NCI-H345 treated with DMSO at 0.1 percent for 48 hours (cell line): ENCODE data around the gene NOTCH1.
A peak's percentile ranks its signal among the peaks of the same experiment; 100 is the strongest.
"Not testable (repeated sequence)": the region's sequence is repeated elsewhere in the genome, so short reads cannot be mapped to it uniquely, and the experiment has no call there.

Experiments used
- DNase-seq: peaks from one replicate; lab custom pipeline; 2025; ENCODE audit not compliant: unreplicated experiment; lab: John Stamatoyannopoulos, UW

NOTCH1 gene

DNA sequence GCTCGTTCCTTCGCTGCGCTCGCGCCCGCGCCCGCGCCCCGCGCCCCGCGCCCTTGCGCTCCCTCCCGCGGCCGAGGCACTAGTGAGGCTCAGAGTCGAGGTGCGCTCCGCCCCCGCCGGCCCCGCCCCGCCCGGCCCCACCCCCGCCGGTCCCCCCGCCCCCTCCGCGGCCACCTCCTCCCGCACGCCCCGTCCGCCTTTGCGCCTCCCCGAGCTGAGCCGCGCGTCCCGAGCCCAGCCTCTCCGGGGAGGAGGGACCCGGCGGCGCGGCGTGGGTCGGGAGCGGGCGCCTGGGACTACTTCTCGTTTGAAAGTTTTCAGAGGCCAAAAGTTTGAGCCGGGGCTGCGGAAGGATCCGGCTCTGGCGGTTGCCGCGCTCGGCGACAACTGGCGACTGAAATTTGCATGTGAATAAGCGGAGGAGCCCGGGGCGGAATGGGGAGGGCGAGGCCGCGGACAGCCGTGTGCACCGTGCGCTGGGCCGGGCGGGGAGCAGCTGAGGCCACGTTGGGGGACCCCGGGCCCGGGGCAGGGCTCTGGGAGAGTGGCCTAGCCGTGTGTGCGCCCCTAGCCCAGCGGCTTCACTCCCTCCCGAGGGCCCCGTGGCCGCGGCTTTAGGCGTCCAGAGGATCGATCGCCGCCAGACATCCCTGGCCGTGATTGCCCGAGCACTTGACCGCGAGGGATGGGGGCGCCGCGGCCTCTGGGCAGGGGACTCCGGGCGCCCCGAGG, at the start of gene NOTCH1:
TSS of gene NOTCH1 (minus strand) at position 84 of the 732 bp plus-strand sequence. CDS start 262 bp downstream, outside the sequence.
- DNase-seq = peak; percentile 20

DNA sequence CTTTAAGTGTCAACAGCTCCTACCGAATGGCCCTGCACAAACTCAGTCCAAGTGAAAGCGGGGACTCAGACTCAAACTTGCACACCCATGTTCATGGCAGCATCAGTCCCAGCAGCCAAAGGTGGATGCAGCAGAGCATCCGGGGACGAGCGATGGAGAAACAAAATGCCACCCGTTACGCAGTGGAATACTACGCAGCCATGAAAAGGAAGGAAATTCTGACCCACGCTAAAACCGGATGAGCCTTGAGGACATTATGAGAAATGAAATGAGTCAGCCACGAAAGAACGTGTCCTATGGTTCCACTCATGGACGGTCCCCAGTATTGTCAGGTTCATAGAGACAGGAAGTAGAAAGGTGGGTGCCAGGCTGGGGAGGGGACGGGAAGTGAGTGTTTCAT, 48.6 kb upstream of the NOTCH1 start:
- no peak for DNase-seq

DNA sequence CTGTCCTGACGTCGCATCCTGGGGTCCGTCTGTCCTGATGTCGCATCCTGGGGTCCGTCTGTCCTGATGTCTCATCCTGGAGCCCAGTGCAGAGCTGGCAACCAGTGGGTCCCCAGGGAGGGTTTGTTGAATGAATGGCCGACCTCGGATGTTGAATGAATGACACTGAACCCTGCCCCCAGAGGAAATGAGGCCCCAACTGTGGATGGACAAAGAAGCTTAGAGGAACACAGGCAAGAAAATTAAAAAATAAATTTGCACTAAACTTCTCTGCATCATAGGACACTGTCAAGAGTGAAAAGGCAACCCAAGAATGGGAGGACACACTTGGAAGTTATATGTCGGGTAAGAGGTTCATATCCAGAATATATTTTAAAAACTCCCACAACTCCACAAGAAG, 47.7 kb upstream of the NOTCH1 start:
- no peak for DNase-seq

DNA sequence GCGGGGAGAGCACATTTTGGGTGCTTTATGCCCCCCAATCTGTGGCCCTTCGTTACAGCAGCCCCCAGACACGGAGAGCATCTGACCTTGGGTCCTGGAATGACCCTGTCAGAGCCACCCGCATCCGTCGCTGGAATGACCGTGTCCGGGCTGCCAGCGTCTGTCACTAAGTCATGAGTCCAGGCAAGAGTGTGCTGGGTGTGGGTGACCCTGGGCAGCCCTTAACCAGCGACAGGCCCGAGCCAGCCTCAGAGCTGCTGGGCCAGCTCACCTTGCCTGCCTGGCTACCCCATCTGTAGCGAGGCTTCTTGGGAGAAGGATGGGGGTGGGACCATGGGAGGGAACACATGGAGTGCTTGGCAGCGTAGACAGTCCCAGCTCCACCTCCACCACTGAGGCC, 46.8 kb upstream of the NOTCH1 start:
- no peak for DNase-seq

DNA sequence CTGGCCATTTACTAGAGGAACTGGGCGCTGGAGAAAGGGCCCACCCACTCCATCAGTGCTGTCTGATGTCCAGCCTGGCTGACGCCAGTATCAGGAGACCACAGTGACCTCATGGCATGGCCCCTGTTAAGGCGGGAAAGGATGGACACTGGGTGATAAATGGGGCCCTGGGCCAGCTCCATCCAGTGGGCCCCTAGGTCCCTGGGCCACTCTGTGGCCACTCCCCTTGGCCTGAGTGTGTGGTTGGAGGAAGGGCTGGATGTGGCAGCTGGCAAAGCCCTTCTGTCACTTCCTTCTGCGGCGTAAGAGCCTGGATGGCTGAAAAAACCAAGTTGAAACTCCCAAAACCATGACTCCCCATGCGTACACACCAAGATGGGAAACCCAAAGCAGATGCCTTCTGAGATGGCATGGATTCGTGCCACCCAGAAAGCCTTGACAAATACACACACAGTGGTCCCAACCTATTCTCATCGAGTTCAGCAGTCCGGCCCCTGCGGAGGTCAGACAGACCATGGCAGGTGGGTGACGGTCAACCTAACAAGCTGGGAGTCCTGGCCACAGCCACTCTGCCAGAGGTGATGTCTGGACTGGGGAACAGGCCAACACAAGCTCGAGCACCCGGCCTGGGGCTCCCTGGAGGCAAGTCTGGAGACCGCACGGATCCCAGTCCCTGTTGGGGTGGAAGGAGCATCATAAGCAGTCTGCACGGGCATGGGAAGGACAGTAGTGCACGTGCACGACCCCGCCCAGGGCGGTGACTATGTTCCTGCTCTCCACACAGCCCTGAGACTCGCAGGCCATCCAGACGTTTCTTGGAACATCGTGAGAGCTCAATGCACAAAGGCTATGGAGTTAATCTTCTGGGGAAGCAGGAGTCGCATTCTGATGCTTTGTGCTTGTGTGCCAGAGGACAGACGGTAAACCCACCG, 45.2 kb upstream of the NOTCH1 start:
- no peak for DNase-seq

DNA sequence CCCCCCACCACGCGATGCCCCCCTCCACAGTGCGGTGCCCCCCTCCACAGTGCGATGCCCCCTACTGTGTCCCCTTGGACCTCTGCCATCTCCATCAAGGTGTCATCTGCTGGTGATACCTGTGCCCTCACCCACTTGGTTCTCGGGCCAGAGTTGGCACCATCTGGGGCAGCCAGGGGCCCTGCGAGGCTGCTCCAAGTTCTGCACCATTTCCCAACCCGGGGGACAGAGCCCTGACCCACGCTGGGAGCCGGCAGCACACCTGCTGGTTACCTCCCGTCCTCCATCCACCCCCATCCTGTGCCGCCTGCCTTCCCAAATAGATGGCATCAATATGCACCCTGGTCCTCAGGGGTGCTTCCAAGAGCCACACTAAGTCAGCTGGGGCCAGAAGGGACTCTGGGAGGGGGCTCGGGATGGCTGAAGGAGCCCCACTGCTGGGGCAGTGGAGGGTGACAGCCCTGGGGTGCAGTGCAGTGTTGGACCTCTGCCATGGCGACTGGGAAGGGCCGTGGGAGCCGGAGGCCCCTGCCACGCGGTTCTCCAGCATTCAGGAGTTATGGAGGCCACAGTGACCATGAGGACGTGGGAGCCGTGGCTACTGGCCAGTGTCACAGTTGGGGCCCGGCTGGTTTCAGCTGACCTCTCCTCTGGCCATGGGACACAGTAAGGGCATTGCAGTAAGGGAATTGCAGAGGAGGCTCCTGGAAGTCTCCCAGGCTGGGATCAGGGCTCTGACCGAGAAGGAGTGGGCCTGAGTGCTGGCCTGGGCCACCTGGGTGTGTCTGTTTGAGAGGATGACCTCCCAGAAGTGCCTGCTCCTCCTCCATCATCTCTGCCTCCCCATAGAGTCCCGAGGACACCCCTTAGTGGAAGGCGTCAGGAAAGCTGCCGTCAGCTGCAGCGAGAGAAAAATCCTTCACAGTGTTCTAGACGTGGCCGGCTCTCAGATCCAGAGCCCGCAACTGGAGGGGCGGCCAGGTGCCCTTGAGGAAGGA, 44.2 kb upstream of the NOTCH1 start:
- no peak for DNase-seq

DNA sequence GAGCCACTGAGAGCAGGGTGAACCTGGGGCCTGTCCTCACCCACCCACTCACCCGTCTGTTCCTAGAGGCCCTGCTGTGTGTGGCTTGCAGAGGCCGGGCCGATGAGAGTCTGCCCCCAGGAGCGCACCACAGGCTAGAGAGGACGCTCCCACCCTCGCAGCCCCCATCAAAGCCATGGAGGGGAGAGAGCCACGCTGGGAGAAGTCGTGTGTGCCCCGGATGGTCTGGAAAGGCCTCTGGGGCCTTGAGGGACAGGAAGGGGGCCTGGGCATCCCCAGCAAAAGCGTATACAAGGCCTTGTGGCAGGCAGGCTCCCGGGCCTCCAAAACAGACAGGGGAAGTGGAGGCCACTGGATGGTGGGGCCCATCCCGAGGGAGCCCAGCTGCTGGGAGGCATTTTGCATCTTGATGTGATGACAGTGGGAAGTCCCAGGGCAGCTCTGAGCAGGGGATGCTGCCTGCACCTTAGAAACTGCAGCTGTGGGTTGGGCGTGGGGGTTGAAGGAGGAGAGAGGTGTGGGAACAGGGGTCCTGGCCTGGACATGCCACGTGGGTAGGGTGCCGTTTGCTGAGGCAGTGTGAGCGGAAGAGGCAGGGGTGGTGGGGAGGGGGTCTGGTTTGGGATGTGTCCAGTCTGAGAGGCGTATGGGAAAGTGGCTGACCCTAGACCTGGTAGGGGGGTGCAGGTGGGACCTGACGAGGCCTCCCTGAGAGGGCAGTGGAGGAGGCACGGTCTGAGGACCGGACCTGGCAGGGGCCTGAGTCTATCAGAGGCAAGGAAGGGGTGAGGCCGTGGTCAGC, 43.0 kb upstream of the NOTCH1 start:
- no peak for DNase-seq

DNA sequence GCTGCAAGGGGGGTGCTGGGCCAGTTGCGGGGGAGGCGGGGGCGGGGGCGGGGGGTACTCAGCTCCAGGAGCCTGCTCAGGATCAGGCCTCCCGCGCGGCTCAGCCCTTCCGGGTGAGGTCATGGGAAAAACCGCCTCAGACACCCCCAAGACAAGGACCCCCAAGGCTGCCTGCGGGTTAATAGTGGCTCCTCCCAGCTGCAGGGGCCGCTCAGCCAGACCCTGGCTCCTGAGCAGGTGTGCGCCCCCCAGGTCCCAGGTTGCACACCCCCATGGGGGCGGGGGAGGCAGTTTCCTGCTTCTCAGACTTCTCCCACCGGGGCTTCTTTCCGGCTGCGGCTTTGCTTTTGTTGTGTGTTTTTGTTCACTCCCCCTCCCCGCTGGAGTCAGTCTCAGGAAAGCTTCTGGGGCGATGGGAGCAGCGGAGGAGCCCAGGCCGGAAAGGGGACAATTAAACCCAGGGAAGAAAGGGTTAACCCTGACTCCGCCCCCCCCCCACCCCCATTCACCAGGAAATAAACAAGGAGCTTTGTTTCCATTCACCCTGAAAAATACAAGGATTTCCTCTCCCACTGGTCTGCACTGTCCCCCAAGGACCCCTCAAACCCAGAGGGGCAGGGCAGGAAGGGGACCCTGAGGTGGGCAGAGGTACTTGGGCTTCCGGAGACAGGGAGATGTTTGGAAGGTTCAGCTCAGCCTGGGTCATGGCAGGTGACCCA, 42.3 kb upstream of the NOTCH1 start:
- no peak for DNase-seq

DNA sequence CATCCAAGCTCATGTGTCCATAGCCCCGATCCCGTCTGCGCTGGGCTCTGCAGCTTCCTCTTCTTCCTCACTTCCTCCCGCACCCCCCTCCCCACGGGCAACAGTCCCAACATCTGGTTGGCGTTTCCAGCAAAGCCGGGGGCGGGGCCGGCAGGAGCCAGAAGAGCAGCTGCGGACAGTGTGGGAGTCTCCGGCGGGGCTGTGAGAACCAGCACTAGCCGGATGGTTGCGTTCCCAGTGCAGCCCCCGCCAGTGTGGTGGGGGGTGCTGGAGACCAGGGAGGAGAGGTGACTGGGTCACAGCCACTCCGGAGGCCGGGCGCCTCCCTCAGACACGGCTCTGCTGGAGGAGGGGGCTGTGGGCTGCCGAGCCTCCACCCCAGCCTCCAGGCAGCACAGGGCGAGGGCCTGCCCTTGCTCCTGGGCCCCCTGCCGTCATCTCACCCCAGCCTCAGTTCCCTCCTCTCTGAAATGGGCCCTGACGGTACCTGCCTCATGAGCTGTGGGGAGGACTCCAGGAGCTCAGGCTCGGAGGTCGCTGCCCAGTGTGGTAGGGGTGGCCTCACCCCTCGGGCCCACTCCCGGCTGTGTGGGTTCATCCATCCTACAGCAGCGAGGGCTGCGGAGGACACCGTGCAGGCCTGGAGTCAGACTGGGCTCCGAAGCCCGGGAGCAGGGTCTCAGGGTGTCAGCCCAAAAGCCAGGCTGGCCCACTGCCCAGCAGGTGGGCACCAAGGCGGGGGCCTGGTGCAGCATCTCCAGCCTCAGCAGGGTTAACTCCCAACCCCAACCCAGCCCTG, 41.5 kb upstream of the NOTCH1 start:
- no peak for DNase-seq

DNA sequence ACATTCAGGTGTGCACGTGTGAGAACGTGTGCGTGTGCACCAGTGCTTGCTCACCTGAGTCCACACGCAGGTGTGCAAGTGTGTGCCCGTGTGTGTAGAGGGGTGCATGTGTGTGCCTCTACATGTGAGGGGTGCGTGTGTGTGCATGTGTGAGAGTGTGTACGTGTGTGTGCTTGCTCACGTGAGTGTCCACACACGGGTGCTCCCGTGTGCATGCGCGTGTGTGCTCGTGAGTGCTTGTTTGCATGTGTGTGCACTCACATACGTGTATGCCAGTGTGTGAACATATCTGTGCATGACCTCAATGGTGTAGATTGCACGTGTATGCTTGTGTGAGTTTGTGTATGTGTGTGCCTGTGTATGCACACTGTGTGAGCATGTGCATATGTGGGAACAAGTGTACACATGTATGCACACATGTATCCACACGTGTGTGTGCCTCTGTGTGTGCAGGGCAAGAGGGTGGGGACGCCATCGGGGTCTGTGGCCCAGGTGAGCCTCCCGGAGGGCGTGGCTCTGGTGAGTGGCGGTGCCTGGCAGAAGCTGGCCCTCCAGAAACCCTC, 40.6 kb upstream of the NOTCH1 start:
- no peak for DNase-seq

DNA sequence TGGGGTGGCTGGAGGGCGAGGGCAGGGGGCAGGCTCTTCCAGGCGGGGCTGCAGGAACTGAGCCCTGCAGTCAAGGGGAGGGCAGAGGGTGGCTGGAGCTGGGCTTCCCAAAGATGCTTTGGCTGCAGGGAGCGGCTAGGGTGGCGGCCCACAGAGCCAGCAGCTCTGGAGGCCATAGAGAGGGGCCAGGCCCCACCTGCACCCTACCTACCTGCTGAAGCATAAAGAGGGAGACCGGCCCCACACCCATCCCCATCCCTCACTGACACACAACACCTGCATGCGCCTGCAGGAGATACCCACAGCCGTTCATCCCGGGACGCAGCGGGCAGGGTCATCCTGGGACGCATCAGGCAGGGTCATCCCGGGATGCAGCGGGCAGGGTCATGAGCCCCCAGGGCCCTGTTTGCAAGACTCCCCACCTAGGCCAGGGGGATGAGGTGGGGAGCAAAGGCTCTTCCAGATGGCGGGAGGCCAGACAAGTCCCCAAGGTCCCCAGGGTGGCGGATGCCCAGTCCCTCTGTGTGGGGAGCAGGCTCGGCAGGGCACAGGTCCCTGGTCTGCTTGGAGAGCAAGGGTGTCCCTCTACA, 39.8 kb upstream of the NOTCH1 start:
- DNase-seq = no peak

DNA sequence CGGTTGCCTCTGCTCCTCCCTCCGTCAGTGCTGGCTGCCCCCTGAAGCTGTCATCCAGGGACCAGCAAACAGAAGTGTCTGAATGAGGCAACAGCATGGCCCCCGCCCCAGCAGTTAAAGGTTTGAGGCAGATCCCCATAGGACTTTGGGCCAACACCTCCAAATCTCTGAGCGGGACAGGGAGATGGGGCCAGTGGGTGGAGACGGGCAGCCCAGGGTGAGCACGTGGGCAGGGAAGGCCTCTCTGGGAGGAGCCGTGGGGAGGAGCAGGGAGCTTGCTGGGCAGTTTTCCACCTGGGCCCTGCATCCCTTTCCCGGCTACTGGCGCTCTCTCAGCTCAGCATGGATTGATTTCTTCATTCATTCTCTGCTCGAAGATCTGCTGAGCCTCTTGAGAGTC, 39.1 kb upstream of the NOTCH1 start:
- DNase-seq = no peak

DNA sequence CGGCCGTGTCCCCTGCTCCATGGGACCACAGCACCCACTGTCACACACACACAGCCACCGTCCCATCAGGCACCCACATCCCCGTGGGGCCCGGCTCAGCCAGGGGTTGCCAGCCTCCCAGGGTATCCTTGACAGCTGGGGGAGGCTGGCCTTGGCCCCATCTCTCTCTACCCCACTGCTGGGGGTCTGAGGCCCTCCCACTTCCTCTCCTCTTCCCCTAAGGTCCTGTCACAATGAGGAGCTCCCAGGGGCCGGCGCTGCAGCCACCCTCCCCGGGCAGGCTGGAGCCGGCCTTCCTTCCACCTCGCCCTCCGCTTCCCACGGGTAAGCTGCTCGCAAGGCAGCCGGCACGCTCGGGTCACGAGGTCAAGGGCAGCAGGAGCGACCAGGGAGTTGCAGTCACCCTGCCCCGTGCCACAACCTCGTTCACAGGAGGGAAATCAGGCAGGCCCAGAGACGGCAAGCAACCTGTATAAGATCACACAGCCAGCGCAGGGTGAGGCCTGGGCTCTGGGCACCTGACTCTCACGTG, 38.6 kb upstream of the NOTCH1 start:
- no peak for DNase-seq

DNA sequence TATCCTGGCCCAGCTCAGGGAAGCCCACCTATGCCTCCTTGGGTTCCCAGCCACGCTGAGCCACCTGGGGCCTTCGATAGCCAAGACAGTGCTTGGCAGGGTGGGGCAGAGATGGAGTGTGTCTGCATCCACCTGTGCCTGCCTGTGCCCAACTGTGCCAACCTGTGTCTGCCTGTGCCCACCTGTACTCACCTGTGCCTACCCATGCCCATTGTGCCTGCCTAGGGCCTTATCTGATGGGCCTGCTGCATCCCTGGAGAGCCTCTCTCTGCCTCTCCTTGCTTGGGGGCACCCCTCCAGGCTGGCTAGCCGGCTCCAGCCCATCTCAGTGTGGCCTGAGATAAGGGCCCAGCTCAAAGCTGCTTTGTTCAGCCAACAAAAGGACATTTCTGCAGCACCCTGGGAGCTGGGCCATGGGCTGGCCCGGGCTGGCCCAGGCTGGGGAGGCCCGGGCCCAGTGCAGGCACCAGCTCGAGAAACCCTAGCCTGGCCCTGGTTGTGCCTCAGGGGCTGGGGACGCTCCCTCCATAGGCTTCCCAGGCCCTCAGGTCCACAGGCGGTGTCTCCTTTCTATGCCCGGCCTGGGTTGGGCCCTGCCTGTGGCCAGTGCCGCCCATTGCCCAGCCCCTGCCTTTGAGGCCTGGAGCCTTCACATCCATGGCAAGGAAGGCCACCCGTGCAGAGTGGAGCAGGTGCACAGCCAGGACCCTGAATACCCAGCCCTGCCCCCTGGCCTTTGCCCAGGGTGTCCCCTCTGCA, 37.3 kb upstream of the NOTCH1 start:
- no peak for DNase-seq

DNA sequence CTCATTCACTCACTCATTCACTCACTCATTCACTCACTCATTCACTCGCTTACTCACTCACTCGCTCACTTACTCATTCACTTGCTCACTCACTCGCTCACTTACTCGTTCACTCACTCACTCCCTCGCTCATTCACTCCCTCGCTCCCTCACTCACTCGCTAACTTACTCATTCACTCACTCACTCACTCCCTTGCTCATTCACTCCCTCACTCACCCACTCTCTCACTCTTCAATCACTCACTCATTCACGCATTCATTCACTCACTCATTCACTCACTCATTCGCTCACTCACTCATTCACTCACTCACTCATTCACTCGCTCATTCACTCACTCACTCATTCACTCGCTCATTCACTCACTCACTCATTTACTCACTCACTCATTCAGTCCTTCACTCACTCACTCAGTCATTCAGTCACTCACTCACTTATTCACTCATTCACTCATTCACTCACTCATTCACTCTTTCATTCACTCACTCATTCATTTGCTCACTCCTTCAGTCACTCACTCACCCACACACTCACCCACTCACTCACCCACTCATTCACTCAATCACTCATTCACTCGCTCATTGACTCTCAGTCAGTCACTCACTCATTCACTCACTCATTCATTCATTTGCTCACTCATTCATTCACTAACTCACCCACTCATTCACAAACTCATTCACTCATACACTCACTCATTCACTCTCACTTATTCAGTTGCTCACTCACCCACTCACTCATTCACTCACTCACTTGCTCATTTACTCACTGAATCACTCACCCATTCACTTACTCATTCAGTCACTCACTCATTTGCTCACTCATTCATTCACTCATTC, 36.0 kb upstream of the NOTCH1 start:
- no peak for DNase-seq

DNA sequence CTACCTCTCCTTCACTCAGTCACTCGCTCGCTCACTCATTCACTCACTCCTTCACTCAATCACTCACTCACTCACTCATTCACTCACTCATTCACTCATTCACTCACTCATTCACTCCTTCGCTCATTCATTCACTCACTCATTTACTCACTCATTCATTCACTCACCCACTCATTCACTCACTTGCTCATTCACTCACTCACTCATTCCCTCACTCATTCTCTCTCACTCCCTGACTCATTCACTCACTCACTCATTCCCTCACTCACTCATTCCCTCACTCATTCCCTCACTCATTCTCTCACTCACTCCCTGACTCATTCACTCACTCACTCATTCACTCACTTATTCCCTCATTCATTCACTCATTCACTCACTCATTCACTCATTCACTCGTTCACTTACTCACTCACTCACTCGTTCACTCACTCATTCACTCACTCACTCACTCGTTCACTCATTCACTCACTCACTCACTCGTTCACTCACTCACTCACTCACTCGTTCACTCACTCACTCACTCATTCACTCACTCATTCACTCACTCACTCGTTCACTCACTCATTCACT, 33.9 kb upstream of the NOTCH1 start:
- not testable (repeated sequence) for DNase-seq
